Mammary epithelial cell (primary cell): Measurements from ENCODE around the gene NOM1.

Experiments
- EZH2 ChIP-seq: IDR thresholded peaks from 2 replicates; pipeline ENCODE4 v1.6.1; 2012; ENCODE audit warnings: low read length, inconsistent platforms, borderline replicate concordance
- TF ChIP-seq, protein P1 (sequence below), 2 donors: IDR thresholded peaks in 1 of 2; conservative IDR thresholded peaks in 1 of 2; 2 replicates each; pipeline ENCODE4 v1.5.1; 2011 to 2012; ENCODE audit warnings: inconsistent platforms in 2 of 2, low read length in 2 of 2, mild to moderate bottlenecking in 2 of 2, control low read depth in 1 of 2, low read depth in 1 of 2; ENCODE audit not compliant: insufficient read depth in 1 of 2; ENCODE audit errors: extremely low read depth in 1 of 2

DNA sequence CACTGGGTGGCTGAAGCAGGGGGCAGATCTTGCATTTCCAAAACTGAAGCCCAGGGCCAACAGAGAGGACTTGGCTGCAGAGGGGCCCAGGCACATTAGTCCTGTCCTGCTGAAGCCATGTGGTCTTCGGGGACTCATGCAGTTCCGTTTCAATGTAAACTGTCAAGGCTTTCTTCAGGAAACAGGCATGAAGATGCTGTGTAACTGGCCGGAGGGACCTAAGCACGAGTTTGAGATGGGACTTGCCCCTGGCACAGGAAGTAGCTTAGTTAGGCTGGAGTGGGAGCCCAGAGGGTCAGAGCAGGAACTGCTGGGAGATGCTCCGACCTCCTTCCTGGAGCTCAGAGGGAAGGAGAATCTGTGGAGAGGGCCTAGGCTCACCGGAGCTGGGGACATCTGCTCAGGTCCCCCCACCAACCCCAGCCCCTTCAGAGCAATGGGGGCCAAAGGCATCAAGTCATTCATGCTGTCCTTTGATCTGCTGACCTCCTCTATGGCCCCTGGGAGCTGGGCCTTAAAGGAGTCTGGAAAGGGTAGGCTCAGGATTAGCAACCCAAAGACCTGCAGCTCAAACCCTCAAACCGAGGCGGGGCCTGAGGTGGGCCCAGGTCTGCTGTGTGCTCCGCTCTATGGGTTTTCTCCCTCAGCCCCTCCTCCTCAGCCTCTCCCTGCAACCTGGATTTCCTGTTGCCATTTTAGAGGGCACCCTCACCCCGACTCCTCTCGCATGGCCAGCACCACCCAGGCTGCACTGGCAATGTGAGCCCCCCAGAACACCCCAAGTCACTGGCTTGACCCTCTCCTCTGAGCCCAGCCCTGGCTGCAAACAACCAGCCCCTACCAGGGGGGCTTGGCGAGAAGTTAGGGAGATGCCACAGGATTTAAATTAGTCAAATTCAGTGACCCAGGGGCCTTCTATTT lies 65.4 kb downstream of the NOM1 start:
- TF ChIP-seq, protein P1, sequence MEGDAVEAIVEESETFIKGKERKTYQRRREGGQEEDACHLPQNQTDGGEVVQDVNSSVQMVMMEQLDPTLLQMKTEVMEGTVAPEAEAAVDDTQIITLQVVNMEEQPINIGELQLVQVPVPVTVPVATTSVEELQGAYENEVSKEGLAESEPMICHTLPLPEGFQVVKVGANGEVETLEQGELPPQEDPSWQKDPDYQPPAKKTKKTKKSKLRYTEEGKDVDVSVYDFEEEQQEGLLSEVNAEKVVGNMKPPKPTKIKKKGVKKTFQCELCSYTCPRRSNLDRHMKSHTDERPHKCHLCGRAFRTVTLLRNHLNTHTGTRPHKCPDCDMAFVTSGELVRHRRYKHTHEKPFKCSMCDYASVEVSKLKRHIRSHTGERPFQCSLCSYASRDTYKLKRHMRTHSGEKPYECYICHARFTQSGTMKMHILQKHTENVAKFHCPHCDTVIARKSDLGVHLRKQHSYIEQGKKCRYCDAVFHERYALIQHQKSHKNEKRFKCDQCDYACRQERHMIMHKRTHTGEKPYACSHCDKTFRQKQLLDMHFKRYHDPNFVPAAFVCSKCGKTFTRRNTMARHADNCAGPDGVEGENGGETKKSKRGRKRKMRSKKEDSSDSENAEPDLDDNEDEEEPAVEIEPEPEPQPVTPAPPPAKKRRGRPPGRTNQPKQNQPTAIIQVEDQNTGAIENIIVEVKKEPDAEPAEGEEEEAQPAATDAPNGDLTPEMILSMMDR (conservative IDR thresholded peaks at IDR 0.05 in 1 of 2, IDR thresholded peaks at IDR 0.05 in 1 of 2; ENCODE audit: extremely low read depth in 1 of 2, insufficient read depth in 1 of 2, low read depth in 1 of 2, low read length in 2 of 2) = no peak
- TF ChIP-seq EZH2 = no peak
